Gastrocnemius medialis (tissue), 4 donors: ENCODE measurements around the gene BDH1.

ENCODE experiments used
- POLR2A ChIP-seq, 2 donors: fragments of 450-650 bp; IDR thresholded peaks; one replicate each; pipeline ENCODE4 v1.6.1; 2017; ENCODE audit warnings: antibody characterized with exemption in 2 of 2, mild to moderate bottlenecking in 2 of 2, moderate library complexity in 2 of 2
- TF ChIP-seq, protein P1 (sequence below), 5 experiments: fragments of 450-650 bp in 3 of 5; fragments of 200-600 bp in 2 of 5; sonication (generic) in 2 of 5; IDR thresholded peaks in 4 of 5; conservative IDR thresholded peaks in 1 of 5; 1 replicate in 4 of 5; 2 replicates in 1 of 5; pipeline ENCODE4 v1.5.1; 2016 to 2019; ENCODE audit warnings: antibody characterized with exemption in 5 of 5, mild to moderate bottlenecking in 3 of 5, moderate library complexity in 3 of 5

DNA sequence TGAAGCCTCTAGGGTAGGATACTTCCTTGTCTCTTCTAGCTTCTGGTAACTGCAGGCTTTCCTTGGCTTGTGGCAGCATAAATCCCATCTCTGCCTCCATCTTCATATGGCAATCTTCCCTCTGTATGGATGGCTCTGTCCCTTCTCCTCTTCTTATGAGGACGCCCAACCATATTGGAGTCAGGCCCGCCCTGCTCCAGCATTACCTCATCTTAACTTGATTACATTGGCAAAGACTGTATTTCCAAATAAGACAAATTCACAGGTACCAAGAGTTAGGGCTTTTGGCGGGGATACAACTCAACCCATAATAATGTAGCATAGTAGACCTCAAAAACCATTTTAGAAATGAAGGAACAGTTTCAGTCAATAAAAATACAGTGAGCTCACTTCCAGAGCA lies 75.4 kb downstream of the BDH1 start:
- TF ChIP-seq, protein P1, sequence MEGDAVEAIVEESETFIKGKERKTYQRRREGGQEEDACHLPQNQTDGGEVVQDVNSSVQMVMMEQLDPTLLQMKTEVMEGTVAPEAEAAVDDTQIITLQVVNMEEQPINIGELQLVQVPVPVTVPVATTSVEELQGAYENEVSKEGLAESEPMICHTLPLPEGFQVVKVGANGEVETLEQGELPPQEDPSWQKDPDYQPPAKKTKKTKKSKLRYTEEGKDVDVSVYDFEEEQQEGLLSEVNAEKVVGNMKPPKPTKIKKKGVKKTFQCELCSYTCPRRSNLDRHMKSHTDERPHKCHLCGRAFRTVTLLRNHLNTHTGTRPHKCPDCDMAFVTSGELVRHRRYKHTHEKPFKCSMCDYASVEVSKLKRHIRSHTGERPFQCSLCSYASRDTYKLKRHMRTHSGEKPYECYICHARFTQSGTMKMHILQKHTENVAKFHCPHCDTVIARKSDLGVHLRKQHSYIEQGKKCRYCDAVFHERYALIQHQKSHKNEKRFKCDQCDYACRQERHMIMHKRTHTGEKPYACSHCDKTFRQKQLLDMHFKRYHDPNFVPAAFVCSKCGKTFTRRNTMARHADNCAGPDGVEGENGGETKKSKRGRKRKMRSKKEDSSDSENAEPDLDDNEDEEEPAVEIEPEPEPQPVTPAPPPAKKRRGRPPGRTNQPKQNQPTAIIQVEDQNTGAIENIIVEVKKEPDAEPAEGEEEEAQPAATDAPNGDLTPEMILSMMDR (IDR thresholded peaks at IDR 0.05 in 4 of 5, conservative IDR thresholded peaks at IDR 0.05 in 1 of 5): no peak
- TF ChIP-seq POLR2A (IDR thresholded peaks at IDR 0.05): no peak
